ENCODE data around the gene SPATS2L.

DNA sequence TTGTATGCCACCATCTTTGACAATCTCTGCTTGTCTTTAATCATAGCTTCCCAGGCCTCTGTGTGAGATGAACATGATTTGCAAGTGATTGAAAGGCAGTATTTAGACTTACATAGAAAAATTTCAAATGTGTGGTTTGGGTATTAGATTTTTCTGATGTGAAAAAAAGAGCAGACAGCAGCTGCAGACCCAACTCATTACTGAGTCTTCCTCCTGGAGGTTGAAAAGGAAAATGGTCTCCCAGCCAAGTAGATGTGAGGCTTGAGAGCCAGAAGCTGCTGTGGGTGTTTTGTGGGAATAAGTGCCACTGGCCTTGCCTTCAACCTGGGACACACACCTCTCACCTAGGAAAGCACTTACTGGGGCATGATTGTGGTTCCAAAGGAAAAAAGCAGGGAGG, 110.9 kb downstream of the SPATS2L start:
- TF ChIP-seq, protein P1, sequence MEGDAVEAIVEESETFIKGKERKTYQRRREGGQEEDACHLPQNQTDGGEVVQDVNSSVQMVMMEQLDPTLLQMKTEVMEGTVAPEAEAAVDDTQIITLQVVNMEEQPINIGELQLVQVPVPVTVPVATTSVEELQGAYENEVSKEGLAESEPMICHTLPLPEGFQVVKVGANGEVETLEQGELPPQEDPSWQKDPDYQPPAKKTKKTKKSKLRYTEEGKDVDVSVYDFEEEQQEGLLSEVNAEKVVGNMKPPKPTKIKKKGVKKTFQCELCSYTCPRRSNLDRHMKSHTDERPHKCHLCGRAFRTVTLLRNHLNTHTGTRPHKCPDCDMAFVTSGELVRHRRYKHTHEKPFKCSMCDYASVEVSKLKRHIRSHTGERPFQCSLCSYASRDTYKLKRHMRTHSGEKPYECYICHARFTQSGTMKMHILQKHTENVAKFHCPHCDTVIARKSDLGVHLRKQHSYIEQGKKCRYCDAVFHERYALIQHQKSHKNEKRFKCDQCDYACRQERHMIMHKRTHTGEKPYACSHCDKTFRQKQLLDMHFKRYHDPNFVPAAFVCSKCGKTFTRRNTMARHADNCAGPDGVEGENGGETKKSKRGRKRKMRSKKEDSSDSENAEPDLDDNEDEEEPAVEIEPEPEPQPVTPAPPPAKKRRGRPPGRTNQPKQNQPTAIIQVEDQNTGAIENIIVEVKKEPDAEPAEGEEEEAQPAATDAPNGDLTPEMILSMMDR (IDR thresholded peaks at IDR 0.05; ENCODE audit: poor library complexity): no peak
- TF ChIP-seq EZH2 (IDR thresholded peaks at IDR 0.05; ENCODE audit: borderline replicate concordance): no peak
- TF ChIP-seq EZH2phosphoT487 (IDR thresholded peaks at IDR 0.05; ENCODE audit: low read depth, severe bottlenecking, unreplicated experiment): no peak
